Epithelial cell of prostate (primary cell): ENCODE measurements around the gene SEMA6D.

Experiments
- DNase-seq: peaks from one replicate; pipeline ENCODE4 v3.0.0-alpha.2; 2011; ENCODE audit warnings: low read depth, low spot score
- H3K27ac ChIP-seq: fragments of 450-650 bp; 2 replicates; pipeline ENCODE4 v1.5.1; 2017; ENCODE audit warnings: mild to moderate bottlenecking

The SEMA6D gene

GRCh38 chr15:47817969-47818548, 100.8 kb downstream of the SEMA6D start:
- DNase-seq = no peak
- H3K27ac ChIP-seq = no peak overlapping the region

- no peak for DNase-seq
- H3K27ac ChIP-seq = no peak overlapping the region
Measured at GRCh38 chr15:47819158-47819557, 101.9 kb downstream of the SEMA6D start.

- peak; percentile 60 for DNase-seq
- peak overlapping the region; percentile 72 for H3K27ac ChIP-seq
Measured at GRCh38 chr15:47820057-47820746, 102.9 kb downstream of the SEMA6D start.

- H3K27ac ChIP-seq = peak overlapping the region; percentile 72
- DNase-seq = peak; percentile 88
Measured at GRCh38 chr15:47820747-47821319, 103.5 kb downstream of the SEMA6D start.

GRCh38 chr15:47822048-47822447, 104.7 kb downstream of the SEMA6D start:
- no peak overlapping the region for H3K27ac ChIP-seq
- no peak for DNase-seq
